ENCODE data around the gene NUDT16.
"Not testable (repeated sequence)": the region's sequence is repeated elsewhere in the genome, so short reads cannot be mapped to it uniquely, and the experiment has no call there.

Gene NUDT16

DNA sequence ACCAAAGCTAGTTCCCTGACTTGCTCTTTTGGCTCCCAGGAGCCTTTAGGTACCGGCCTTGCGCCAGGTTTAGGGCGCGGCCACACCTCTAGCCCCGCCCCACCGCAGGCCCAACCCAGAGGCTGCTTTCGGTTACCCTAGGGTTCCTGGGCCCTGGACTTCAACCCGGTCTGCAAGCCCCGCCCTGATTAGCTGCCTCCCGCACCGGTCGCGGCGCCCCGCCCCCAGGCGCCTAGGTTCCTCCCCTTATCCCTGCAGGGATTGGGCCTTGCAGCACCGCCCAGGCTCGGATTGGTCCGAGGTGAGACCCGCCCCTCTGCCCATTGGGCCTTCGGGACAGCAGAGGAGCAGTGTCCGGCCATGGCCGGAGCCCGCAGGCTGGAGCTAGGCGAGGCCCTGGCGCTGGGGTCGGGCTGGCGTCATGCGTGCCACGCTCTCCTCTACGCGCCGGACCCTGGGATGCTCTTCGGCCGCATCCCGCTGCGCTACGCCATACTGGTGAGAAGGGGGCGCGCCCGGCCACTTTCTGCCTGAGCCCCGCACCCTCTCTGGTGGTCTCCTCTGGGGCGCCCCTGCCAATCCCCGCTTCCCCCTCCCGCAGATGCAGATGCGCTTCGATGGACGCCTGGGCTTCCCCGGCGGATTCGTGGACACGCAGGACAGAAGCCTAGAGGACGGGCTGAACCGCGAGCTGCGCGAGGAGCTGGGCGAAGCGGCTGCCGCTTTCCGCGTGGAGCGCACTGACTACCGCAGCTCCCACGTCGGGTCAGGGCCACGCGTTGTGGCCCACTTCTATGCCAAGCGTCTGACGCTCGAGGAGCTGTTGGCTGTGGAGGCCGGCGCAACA lies at the start of gene NUDT16:
TSS of gene NUDT16 (plus strand) at position 330 of the 847 bp plus-strand sequence. CDS start at position 361, 31 bp downstream.
- DNase-seq (ENCODE audit: low read depth, low spot score), result peak; percentile 88

DNA sequence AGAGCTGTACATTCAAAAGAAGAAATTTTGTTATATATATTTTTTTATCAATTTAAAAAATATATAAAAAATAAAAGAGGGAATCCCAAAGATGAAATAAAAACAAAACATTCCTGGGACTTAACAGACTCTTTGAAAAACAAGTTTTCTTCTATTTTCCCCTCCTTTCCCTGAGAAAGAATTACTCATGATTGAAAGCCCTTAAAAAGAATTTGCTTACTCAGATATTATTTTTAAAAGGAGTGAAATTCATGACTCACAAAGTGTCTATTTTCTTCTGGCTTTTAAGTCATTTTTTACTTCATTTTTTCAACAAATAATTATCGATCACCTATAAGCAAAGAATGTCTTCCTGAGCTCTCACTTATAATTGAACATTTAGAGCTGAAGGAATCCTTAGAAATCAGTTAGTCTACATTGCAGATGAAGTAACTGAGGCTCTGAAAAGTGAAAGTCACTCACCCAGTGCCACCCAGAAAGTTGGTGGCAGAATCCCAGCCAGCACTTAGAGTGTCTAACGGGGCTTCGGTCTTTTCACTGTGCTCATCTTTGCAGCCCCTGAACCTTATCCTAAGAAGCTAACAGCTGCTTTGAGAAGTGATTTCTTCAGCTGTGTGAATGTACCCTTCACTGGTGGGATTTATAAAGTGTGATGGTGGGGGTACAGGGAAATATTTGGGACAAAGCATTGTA lies 42.5 kb upstream of the NUDT16 start:
- DNase-seq (ENCODE audit: low read depth, low spot score), result no peak

DNA sequence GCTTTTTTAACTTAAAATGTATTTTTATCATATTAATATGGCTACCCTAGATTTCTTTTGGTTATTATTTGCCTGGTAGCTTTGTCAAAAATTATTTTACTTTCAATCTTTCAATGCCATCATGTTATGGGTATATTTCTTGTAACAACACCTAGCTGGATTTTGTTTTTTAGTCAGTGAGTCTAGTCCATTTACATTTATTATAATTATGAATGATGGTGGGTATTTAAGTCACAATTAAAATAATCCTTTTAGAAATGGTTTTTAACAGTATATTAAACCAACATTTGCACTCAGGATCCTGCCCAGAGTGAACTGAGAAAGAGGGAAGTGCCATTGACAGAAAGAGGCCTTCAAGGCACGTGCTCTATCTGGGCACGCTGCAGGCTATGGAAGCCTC lies 39.8 kb upstream of the NUDT16 start:
- no peak for DNase-seq (ENCODE audit: low read depth, low spot score)

DNA sequence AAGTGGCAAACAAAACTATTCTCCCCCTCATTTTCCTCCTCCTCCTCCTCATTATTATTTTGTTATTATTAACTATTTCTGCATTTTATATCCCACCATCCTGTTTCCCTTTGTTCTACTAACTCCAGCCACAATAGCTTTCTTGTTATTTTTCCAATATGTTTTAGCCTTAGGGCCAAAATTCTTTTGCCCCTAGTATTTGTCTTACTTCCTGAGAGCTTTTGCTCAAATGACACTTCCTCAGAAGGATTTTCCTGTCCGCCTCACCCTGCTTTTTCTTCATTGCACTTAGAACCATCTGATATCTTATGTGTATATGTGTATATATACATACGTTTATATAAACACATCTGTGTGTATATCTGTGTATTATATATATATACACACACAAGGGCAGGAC lies 32.7 kb upstream of the NUDT16 start:
- no peak for DNase-seq (ENCODE audit: low read depth, low spot score)

DNA sequence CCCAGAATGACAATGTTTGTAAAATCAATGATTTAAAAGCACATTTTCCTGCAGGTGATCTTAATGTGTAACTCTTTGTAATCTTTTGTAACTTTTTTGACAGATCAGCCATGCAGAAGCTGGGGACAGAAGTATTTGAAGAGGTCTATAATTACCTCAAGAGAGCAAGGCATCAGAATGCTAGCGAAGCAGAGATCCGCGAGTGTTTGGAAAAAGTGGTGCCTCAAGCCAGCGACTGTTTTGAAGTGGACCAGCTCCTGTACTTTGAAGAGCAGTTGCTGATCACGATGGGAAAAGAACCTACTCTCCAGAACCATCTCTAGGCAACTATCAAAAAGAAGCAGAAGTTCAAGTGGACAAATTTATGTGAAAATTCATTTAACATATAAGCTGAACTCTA lies 32.1 kb upstream of the NUDT16 start:
- DNase-seq (ENCODE audit: low read depth, low spot score), result no peak

DNA sequence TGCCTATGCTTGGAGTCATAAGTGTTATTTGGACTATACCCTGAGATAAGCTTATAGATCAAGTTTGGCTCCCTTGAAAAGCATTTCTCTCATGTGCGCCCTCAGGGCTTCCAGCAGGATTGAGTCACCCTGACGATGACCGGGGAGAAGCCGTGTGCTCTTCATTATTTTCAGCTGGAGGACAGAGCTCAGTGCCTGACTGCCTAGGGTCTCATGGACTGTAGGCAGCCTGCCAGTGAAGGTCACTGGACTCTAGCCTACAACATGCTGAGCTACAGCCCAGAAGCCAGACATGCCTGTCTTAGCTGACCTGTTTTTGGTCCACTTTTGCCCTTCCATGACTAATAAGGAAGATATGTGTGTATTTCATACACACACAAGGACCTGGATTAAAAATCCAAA lies 31.6 kb upstream of the NUDT16 start:
- DNase-seq (ENCODE audit: low read depth, low spot score), result no peak

DNA sequence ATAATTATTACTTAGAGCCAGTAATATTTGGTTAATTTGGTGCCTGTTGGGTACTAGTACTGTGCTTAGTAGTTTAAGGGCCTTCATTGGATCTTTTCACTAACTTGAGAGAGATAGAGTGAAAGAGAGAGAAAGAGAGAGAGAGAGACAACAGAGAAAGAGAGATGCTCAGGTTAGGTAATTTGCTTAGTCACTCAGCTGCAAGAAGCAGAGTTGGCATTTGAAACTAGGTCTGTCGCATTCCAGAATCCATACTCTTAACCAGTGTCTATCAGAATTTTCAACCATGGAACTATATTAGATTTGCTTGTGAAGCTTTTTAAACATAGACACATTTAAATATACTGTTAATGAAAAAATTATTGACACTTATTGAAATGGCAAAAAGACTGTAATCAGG lies 31.1 kb upstream of the NUDT16 start:
- no peak for DNase-seq (ENCODE audit: low read depth, low spot score)

DNA sequence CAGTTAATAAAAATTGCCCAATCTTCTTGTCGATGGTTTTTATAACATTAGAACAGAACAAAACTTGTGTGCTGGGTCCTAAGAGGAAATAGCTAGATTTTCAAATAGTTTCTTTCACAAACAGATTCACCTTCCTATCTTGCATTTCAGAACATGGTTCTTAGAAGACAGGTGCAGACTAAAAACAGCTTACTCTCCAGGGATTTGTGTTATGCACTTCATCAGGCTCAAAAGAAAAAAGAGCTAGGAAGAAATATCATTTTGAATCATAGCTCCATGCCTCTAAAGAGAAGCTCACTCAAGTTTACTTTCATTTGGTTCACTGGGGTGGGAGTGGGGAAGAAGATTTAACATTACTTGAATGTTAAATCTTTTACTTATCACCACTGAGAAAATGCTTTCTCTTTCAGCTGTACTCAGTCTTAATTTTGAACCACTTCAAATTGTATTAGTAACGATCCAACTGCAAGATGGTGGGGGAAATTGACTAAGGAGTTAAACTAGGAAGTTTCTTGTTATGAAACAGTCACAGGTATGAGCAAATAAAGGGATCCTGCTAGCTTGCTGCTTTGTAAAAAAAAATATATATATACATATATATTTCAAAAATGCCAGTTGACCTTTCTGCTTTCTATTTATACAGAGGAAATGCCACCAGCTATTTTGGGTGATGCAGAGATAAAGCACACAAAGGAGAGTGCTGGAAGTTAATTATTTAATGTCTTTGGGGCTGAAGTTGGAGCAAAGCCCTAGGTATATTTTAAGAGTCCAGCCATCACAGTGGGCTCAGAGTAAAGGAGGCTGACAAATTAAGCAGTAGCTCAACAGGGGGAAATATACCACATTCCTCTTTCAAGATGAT lies 28.3 kb upstream of the NUDT16 start:
- DNase-seq (ENCODE audit: low read depth, low spot score), result no peak

DNA sequence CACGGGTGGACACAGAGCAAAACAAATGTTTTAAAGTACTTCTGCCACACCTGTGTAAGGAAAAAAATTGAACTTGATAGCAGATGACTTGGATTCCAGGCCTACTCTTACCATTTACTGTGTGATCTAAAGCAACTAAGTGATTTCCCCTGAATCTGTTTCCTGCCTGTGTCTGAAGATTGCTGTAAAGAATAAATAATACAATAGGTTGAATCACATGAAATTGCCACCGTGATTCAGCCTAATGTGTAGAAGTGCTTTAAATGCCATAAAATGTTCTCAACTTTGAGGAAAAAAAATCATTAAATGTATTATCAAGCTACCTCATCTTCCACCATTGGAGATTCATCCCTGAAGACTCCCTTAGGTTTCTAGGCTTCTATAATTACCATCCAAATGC lies 27.6 kb upstream of the NUDT16 start:
- DNase-seq (ENCODE audit: low read depth, low spot score), result no peak

DNA sequence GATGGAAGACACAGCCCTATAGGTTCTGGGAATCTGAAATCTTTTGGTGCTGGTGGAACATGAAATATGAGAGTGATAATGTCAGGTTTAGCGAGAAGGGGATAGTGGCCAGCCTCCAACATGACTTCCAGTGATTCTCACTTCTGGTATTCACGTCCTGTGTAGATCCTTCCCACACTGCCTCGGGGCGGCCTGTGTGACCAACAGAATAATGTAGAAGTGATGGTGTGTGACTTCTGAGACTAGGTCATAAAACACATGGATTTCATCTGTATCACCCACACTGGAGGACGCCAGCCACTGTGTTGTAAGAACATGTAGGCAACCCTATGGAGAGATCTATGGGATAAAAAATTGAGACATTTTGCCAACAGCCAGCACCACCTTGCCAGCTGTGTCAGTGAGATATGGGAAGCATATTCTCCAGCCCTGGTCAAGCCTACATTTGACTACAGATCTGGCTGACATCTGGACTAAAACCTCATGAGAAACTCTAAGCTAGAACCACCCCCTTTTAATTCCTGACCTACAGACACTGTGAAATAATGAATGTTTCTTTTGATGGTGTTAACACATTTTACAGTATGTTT lies 25.5 kb upstream of the NUDT16 start:
- DNase-seq (ENCODE audit: low read depth, low spot score), result no peak

DNA sequence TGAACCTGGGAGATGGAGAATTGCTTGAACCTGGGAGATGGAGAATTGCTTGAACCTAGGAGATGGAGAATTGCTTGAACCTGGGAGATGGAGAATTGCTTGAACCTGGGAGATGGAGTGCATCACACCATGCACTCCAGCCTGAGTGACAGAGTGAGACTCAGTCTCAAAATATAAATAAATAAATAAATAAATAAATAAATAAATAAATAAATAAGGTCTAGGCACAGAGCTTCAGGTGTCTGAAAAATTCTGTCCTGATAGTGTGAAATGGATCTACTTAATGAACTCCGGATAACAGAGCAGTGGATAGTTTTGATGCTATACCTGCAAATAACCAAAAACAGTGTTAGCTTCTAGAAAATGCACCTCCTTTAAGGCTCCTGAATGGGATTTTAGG lies 24.3 kb upstream of the NUDT16 start:
- no peak for DNase-seq (ENCODE audit: low read depth, low spot score)

DNA sequence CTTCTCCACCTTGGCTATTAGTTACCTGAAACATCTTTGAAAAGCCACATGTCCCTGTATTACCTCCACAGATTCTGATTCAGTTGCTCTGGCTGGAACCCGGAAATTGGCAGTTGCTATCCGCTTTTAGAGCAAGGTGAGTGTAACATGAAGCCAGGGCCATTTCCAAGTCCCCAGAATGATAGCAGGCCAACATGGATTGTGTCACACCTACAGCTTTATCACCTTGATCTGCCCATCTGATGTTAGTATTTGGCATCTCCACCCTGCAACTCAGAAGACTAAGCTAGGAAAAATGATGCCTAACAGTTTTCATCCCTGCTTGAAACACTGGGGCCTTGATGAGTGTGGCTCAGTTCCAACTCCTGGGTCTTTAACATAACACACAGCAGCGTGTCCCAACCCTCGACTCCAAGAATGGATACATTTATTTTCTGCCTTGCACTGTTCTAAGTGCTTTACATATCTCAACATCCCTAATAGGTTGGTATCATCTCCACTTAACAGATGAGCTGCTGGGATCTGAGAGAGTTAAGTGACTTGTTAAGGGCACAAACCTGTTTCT lies 21.3 kb upstream of the NUDT16 start:
- no peak for DNase-seq (ENCODE audit: low read depth, low spot score)

DNA sequence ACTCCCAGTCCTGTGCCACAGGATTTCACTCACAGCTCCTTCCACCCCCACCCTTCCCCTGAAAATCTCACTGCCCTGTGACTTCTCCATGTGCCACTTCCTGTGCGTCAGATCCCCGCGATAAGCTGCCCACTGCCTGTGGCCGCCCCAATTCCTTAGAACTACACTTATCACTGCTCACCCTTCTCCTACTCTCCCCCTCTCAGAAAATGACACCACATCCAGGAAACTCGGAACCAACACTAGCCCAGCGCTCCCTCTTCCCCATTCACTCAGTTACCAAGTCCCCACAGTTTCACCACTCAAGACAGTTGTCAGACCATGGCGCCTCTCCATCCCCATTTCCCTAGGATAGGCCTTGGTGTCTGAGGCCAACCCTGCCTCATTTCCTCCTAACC lies 20.5 kb upstream of the NUDT16 start:
- not testable (repeated sequence) for DNase-seq (ENCODE audit: low read depth, low spot score)

DNA sequence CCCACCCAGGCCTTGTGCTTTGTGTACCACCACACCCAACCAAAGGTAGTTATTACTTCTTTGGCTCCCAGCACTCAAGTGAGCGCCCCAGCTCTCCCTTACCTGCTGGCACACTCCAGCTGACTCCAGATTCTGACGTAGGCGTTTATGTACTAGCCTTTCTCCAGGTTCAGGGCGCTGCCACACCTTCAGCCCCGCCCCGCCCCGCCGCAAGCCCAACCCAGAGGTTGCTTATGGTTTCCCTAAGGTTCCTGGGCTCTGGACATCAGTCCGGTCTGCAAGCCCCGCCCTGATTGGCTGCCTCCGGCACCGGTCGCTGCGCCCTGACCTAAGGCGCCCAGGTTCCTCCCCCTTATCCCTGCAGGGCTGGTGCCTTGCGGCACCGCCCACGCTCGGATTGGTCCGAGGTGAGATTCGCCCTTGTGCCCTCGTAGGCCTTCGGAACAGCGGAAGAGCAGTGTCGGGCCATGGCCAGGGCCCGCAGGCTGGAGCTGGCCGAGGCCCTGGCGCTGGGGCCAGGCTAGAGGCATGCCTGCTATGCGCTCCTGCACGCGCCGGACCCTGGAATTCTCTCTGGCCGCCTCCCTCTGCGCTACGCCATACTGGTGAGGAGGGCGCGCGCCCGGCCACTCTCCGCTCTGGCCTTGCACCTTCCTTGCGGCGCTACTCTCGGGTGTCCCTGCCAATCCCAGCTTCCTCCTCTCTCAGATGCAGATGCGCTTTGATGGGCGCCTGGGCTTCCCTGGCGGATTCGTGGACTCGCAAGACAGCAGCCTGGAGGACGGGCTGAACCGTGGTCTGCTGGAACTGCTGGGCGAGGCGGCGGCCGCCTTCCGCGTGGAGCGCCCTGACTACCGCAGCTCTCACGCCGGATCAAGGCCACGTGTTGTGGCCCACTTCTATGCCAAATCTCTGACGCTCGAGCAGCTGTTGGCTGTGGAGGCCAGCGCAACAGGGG lies 19.8 kb upstream of the NUDT16 start:
- DNase-seq (ENCODE audit: low read depth, low spot score), result peak; percentile 94

DNA sequence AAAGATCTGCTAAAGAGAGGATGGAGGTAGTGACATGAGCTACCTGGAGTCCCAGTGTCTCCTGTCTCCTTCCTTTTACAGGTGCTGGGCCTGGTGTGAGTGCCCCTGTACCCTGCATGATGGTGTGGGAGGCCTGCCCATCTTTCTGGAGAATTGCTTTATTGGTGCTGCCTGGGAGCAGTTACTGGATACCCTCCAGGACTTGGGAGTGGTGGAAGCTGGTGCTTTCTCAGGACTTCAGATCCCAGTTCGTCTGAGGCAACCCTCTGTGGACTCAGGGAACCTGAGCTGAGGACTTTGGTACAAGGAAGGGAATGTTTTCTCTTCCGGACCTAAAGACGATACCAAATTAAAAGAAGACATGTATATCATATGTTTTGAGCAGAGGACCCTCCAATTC lies 18.3 kb upstream of the NUDT16 start:
- no peak for DNase-seq (ENCODE audit: low read depth, low spot score)

DNA sequence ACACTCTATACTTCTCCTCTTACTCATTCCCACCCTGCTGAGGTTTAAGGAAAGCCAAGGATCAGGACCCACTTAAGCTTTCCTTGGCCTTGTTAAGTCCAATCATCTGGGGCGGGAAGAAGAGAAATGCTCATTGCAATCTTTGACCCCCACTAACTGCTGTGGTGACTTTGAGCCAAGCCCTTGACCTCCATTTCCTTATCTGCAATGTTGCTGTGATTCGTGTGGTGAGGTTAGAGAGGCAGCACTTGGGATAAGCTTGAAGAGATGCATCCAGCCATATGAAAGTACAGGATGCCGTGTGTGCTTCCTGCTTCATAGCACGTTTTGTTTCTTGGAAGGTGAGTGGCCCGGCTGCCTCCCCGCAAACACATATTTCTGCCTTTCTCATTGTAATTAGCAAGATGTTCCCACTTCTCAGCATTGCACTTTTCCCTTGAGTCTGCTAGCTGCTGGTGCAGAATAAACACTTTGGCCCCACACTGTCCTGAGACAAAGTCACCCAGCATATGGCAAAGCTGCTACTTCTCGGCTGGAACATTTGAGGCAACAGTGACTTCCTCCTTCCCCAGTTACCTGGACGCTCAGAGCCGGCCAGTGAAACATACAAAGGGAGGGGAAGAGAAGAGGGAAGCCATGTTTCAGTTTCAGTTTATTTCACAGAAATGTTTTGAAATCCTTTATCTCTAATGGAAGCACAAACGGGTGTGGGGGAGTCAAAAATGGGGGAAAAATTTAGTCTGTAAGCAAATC lies 10.5 kb upstream of the NUDT16 start:
- no peak for DNase-seq (ENCODE audit: low read depth, low spot score)

DNA sequence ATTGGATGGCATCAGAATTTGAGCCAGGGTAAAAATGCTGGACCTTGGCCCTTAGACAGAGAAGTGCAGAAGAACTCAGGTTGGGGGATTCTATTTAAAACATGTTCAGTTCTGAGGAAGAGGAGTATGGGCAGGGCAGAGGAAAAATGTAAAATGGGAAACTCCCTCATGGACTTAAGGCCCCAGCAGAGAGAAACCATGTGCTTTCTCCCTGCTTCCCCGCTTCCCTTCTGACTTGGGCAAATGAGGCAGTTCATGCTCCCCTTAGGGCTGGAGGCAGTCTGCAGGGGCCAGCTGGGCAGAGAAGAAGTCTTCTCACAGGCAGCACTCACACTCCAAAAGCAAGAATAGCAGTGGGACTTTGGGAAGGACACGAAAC lies 9.9 kb upstream of the NUDT16 start:
- no peak for DNase-seq (ENCODE audit: low read depth, low spot score)

DNA sequence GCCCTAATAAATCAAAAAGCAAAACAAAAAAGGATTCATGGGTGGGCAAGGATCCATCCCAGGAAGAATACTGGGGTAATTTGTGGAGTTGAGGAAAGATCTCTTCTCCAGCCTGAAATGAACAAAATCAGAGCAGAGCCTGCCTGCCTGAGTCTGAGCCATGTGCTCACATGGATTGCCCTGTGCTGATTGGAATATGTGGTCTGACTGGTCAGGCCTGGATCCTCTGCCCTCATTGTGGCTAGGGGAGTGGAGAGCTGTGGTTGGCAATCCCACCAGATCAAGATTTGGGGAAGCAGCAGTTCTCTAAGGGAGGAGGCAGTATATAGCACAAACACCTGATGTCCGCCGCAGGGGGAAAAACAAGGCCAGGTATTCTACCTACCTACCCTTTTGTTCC lies 6.8 kb upstream of the NUDT16 start:
- DNase-seq (ENCODE audit: low read depth, low spot score), result no peak

DNA sequence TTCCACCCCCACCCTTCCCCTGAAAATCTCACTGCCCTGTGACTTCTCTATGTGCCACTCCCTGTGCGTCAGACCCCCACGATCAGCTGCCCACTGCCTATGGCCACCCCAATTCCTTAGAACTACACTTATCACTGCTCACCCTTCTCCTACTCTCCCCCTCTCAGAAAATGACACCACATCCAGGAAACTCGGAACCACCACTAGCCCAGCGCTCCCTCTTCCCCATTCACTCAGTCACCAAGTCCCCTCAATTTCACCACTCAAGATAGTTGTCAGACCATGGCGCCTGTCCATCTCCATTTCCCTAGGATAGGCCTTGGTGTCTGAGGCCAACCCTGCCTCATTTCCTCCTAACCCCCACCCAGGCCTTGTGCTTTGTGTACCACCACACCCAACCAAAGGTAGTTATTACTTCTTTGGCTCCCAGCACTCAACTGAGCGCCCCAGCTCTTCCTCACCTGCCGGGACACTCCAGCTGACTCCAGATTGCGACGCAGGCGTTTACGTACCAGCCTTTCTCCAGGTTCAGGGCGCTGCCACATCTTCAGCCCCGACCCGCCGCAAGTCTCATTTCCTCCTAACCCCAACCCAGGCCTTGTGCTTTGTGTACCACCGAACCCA lies 641 bp upstream of the NUDT16 start:
- DNase-seq (ENCODE audit: low read depth, low spot score), result not testable (repeated sequence)
